ENCODE results near the gene VPS41.

GRCh38 chr7:38744746-38745145 lies 164.2 kb downstream of the VPS41 start:
- TF ChIP-seq CTCF (conservative IDR thresholded peaks at IDR 0.05): no peak
- TF ChIP-seq ZFX (IDR thresholded peaks at IDR 0.05): no peak
